GM12873 (cell line): ENCODE data around the gene RAB3GAP2.

Experiments used
- TF ChIP-seq, protein P1 (sequence below): IDR thresholded peaks from 2 replicates; pipeline ENCODE4 v1.5.1; 2012; ENCODE audit warnings: low read depth, mild to moderate bottlenecking, moderate library complexity, low read length, control low read depth; ENCODE audit not compliant: insufficient read depth; ENCODE audit errors: missing control alignments

RAB3GAP2 gene

GRCh38 chr1:220241072-220241663 is 31.1 kb downstream of the RAB3GAP2 start:
- TF ChIP-seq, protein P1, sequence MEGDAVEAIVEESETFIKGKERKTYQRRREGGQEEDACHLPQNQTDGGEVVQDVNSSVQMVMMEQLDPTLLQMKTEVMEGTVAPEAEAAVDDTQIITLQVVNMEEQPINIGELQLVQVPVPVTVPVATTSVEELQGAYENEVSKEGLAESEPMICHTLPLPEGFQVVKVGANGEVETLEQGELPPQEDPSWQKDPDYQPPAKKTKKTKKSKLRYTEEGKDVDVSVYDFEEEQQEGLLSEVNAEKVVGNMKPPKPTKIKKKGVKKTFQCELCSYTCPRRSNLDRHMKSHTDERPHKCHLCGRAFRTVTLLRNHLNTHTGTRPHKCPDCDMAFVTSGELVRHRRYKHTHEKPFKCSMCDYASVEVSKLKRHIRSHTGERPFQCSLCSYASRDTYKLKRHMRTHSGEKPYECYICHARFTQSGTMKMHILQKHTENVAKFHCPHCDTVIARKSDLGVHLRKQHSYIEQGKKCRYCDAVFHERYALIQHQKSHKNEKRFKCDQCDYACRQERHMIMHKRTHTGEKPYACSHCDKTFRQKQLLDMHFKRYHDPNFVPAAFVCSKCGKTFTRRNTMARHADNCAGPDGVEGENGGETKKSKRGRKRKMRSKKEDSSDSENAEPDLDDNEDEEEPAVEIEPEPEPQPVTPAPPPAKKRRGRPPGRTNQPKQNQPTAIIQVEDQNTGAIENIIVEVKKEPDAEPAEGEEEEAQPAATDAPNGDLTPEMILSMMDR: no peak

- TF ChIP-seq, protein P1: no peak
These were observed 32.3 kb downstream of the RAB3GAP2 start for GRCh38 chr1:220239966-220240365.

DNA sequence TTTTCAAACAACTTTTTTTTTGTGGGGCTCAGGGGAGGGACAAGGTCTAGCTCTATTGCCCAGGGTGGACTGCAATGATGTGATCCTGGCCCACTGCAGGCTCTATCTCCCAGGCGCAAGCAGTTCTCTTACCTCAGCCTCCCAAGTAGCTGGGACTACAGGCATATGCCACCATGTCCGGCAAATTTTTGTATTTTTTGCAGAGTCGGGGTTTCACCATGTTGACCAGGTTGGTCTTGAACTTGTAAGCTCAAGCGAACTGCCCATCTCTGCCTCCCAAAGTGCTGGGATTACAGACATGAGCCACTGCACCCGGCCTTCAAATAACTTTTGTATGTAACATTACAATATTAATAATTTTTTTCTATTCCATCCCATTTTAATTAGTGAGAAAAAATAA is 33.0 kb downstream of the RAB3GAP2 start:
- TF ChIP-seq, protein P1: no peak

GRCh38 chr1:220235462-220235861 is 36.8 kb downstream of the RAB3GAP2 start:
- TF ChIP-seq, protein P1: no peak

DNA sequence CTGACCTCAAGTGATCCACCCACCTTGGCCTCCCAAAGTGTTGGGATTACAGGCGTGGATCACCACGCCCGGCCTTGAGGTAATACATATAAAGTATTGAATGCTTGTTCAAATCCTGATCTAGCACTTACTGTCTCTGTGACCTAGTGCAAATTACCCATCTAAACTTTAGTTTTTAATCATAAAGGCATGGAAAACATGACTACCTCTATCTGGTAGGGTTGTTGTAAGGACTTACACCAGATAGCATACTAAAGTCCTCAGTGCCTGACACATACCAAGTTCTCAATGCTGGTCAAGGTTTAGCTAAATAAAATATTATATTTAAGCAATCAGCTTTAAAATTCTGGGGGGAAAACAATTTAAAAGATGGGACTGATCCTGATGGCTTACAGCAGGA is 38.3 kb downstream of the RAB3GAP2 start:
- TF ChIP-seq, protein P1: no peak

DNA sequence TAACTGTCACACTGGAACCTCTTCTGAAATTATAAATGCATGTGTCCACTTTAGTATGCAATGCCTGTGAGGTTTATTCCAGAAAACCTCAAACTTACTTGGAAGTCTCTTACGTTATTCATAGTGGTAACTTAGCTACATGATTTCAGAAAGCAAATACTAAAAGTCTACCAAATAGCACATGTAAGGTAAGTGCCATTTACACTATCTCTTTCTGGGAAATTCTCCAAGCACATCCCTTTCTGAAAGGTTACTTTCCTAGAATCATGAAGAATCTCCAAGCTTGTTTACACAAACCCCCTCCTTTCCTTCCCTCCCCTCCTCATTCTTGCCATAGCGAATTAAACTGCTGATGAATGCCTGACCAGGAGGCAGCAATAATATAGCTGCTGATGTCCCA is 42.5 kb downstream of the RAB3GAP2 start:
- TF ChIP-seq, protein P1: no peak

DNA sequence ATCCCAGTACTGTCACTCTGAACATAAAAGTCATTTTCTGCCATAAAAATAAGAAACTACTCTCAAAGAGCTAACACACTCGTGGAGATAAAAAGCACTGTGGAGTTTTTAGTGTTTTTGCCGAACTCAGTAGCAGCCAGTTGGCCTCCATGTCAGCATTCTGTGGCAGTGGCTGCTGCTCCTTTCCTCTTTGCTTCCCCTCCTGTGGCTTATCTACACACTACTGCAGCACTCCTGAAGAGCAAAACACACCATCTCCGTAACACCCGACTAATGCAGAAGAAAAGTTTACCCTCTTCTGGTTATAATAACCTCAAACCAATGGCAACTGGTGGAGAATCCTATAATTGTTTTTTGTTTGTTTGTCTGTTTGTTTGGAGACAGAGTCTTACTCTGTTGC is 44.9 kb downstream of the RAB3GAP2 start:
- TF ChIP-seq, protein P1: no peak
